AG10803 (cell line): Measurements from ENCODE around the gene SYCP2.
"Not testable (repeated sequence)": the region's sequence is repeated elsewhere in the genome, so short reads cannot be mapped to it uniquely, and the experiment has no call there.

Source experiments
- DNase-seq: peaks from one replicate; pipeline ENCODE4 v3.0.0; 2010; ENCODE audit warnings: low read depth
- H3K4me3 ChIP-seq: 2 replicates; pipeline ENCODE4 v1.5.1; 2011; ENCODE audit warnings: mild to moderate bottlenecking, low read length, control low read depth
- CTCF ChIP-seq: conservative IDR thresholded peaks from 2 replicates; pipeline ENCODE4 v1.5.1; 2011; ENCODE audit warnings: mild to moderate bottlenecking, low read length, control low read depth, inconsistent platforms

SYCP2 gene

GRCh38 chr20:59966428-59966827 is 33.0 kb upstream of the SYCP2 start:
- TF ChIP-seq CTCF, result no peak
- H3K4me3 ChIP-seq, result no peak overlapping the region
- DNase-seq, result no peak

- H3K4me3 ChIP-seq, result no peak overlapping the region
- no peak for DNase-seq
- TF ChIP-seq CTCF, result no peak
Measured at GRCh38 chr20:59962155-59962554, 28.7 kb upstream of the SYCP2 start.

- DNase-seq, result no peak
- TF ChIP-seq CTCF, result no peak
- H3K4me3 ChIP-seq, result no peak overlapping the region
Measured at GRCh38 chr20:59961423-59961822, 28.0 kb upstream of the SYCP2 start.

GRCh38 chr20:59958626-59959025 is 25.2 kb upstream of the SYCP2 start:
- no peak for DNase-seq
- no peak overlapping the region for H3K4me3 ChIP-seq
- TF ChIP-seq CTCF, result no peak

GRCh38 chr20:59958123-59958522 is 24.7 kb upstream of the SYCP2 start, which contains the start of gene CDH26:
Gene CDH26, plus strand, starts transcription at chr20:59958423. Its CDS starts 304 bp downstream, at chr20:59958727.
- H3K4me3 ChIP-seq, result no peak within 1 kb of the TSS
- no peak for TF ChIP-seq CTCF
- no peak for DNase-seq

- DNase-seq, H3K4me3 ChIP-seq: not testable (repeated sequence)
Measured at GRCh38 chr20:59957568-59957967, 24.1 kb upstream of the SYCP2 start.

- peak; percentile 35 for DNase-seq
- H3K4me3 ChIP-seq, result no peak overlapping the region
- TF ChIP-seq CTCF, result peak; percentile 52
Measured at GRCh38 chr20:59955131-59955796, 21.8 kb upstream of the SYCP2 start.
